Natural killer cell (primary cell): ENCODE data around the gene TBC1D10A. TPM values are rescaled to one million over a fixed set of nuclear protein-coding genes. Genes with fewer than 3 reads are reported as not detected.

Source experiments
- ATAC-seq, 3 donors: fragments of 150-1000 bp in 2 of 3; fragments of 200-7000 bp in 1 of 3; cut with Tn5 transposase; 1 replicate in 1 of 3; 2 replicates in 2 of 3; pipeline ENCODE4 v1.10.0; 2021; ENCODE audit warnings: mild to moderate bottlenecking in 2 of 3, moderate library complexity in 2 of 3
- DNase-seq, 2 donors: peaks; one replicate each; pipeline versions ENCODE4 v3.0.0 to v3.0.0-alpha.2; 2013 to 2021; ENCODE audit warnings: mixed read lengths in 1 of 2
- H3K27ac ChIP-seq: one replicate; pipeline ENCODE4 v1.5.1; 2013; ENCODE audit warnings: mild to moderate bottlenecking, low read length
- H3K27me3 ChIP-seq: one replicate; pipeline ENCODE4 v1.6.1; 2013; ENCODE audit warnings: low read length; ENCODE audit not compliant: control insufficient read depth, insufficient read depth
- H3K36me3 ChIP-seq: one replicate; pipeline ENCODE4 v1.6.1; 2013; ENCODE audit warnings: low read length; ENCODE audit not compliant: control insufficient read depth, insufficient read depth
- H3K4me1 ChIP-seq: one replicate; pipeline ENCODE4 v1.6.1; 2013; ENCODE audit warnings: low read length; ENCODE audit not compliant: control insufficient read depth, insufficient read depth
- H3K4me3 ChIP-seq: one replicate; pipeline ENCODE4 v1.5.1; 2013; ENCODE audit warnings: low read length
- H3K9me3 ChIP-seq: one replicate; pipeline ENCODE4 v1.6.1; 2013; ENCODE audit warnings: low read length; ENCODE audit not compliant: control insufficient read depth, insufficient read depth
- H3K27ac Mint-ChIP-seq, 2 donors: one replicate each; pipeline ENCODE4 v1.8.0; 2022; ENCODE audit warnings: mild to moderate bottlenecking in 2 of 2, mixed read lengths in 2 of 2, moderate library complexity in 1 of 2
- H3K27me3 Mint-ChIP-seq, 2 donors: one replicate each; pipeline ENCODE4 v1.8.0; 2022; ENCODE audit warnings: low read depth in 2 of 2, mixed read lengths in 2 of 2
- H3K36me3 Mint-ChIP-seq: one replicate; pipeline ENCODE4 v1.8.0; 2022; ENCODE audit warnings: mixed read lengths
- H3K4me1 Mint-ChIP-seq, 2 donors: one replicate each; pipeline ENCODE4 v1.8.0; 2022; ENCODE audit warnings: mixed read lengths in 2 of 2
- H3K4me3 Mint-ChIP-seq: one replicate; pipeline ENCODE4 v1.8.0; 2022; ENCODE audit warnings: mild to moderate bottlenecking, moderate library complexity, mixed read lengths
- H3K9me3 Mint-ChIP-seq, 2 donors: one replicate each; pipeline ENCODE4 v1.8.0; 2022; ENCODE audit warnings: mixed read lengths in 2 of 2
- WGBS: methylation state at CpG from one replicate; pipeline ENCODE4 v1.1.7; 2013; ENCODE audit warnings: missing lambda C conversion rate; ENCODE audit not compliant: insufficient coverage; 5-methylcytosine and 5-hydroxymethylcytosine counted together
- intact Hi-C: fragments of 100-400 bp; cut with micrococcal nuclease; formaldehyde crosslinking; loops from one replicate; pipeline ENCODE4 v1.14.2; 2022
- total RNA-seq, 4 donors: library from RNA; stranded (reverse); fragments of 120-200 nt in 1 of 4; gene quantifications; one replicate each; pipeline versions ENCODE4 v1.2.3 to v1.2.4, GENCODE V29; 2013 to 2022
- TF ChIP-seq, protein P1 (sequence below): fragments of 200-600 bp; IDR thresholded peaks from one replicate; pipeline ENCODE4 v1.8.0; 2022; ENCODE audit warnings: antibody characterized with exemption

TBC1D10A gene
- total RNA-seq, 3 donors from 2014 or later (not counting 1 experiment from before 2014, with no cell fraction given) = 38.9 to 48.0 (median 47.9) TPM

DNA sequence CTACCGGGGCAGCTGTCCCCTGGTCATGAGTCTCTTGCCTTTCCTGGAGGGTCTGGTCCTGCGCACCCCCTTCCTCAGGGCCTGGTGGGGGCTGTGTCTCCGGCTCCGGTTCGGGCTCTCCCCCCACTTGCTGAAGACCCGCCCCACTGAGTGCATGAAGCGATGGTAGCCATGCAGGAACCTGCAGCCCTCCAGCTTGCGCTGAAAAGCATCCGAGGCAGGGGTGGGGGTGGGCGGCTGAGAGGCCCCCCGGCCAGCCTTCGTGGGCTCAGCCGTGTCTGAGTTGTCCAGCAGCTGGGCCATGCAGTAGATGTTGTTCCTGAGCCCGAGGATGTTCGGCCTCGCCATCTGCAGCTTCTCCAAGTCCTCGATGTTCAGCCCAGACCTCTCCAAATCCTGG lies 62.9 kb downstream of the TBC1D10A start:
- ATAC-seq = no peak
- no peaks in the 10 kb centered on the region for H3K27me3 ChIP-seq
- Mint-ChIP-seq H3K9me3 (no peaks in the 10 kb centered on the region), H3K36me3 (no peaks in the 10 kb centered on the region), H3K4me3 (no peak overlapping the region), H3K4me1 (peaks cover 35 to 59% of the 10 kb centered on the region in 2 donors), H3K27me3 (no peaks in the 10 kb centered on the region), H3K27ac (peak overlapping the region; percentile 97 to 99)
- H3K9me3 ChIP-seq = no peaks in the 10 kb centered on the region
- 95% methylated on average over 17 of the region's 17 CpGs for WGBS
- H3K27ac ChIP-seq = no peak overlapping the region
- H3K4me3 ChIP-seq = no peak overlapping the region
- no peak for DNase-seq
- TF ChIP-seq, protein P1, sequence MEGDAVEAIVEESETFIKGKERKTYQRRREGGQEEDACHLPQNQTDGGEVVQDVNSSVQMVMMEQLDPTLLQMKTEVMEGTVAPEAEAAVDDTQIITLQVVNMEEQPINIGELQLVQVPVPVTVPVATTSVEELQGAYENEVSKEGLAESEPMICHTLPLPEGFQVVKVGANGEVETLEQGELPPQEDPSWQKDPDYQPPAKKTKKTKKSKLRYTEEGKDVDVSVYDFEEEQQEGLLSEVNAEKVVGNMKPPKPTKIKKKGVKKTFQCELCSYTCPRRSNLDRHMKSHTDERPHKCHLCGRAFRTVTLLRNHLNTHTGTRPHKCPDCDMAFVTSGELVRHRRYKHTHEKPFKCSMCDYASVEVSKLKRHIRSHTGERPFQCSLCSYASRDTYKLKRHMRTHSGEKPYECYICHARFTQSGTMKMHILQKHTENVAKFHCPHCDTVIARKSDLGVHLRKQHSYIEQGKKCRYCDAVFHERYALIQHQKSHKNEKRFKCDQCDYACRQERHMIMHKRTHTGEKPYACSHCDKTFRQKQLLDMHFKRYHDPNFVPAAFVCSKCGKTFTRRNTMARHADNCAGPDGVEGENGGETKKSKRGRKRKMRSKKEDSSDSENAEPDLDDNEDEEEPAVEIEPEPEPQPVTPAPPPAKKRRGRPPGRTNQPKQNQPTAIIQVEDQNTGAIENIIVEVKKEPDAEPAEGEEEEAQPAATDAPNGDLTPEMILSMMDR = no peak
- intact Hi-C loops = loop anchor here (1.0 kb wide), 1 partner anchor 23 kb away; no protein-coding TSS in a partner anchor
- H3K4me1 ChIP-seq = peaks cover 66% of the 10 kb centered on the region
- peaks cover 12% of the 10 kb centered on the region for H3K36me3 ChIP-seq

DNA sequence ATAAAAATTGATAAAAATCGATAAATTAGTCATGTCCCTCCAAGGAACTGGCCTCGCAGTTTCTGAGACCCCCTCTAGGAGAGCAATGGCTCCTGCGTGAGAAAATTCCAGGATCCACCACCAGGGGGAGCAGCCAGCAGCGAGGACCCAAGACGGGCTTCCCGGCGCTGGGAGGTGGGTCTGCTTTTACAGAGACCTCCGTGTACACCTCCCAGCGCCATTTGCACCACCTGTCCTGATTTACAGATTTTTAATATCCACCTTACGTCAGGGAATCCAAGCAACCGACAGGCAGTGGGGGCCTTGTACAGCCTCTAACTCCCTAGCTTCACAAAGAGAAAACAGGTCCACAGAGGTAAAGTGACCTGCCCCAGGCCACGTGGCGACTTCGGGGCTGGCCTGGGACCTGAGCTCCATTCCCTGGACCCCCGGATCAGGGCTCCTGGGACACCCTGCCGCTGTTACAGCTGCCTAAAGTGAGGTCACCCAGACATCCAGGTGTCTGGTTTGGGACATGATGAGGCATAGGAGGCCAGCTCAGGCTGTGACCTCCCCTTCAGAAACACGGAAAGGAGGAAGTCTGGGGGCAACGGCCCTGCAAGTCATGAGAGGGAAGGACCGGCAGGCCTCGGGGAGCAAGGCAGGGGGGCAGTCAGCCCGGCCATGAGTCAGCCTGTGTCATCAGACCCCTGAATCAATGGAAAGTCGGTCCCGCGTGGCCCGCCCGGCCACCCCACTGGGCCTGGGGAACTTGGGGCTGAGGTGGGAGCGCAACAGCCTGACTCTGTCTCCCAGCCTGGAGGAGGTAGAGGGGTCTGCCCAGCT lies 63.6 kb downstream of the TBC1D10A start:
- intact Hi-C loops = loop anchor here (1.0 kb wide), 1 partner anchor 24 kb away; no protein-coding TSS in a partner anchor
- DNase-seq = peak; percentile 76 to 88
- 30% methylated on average over 27 of the region's 27 CpGs for WGBS
- Histone ChIP-seq H3K27me3 (no peaks in the 10 kb centered on the region), H3K36me3 (peaks cover 12% of the 10 kb centered on the region), H3K4me3 (no peak overlapping the region), H3K4me1 (peaks cover 61% of the 10 kb centered on the region), H3K9me3 (no peaks in the 10 kb centered on the region), H3K27ac (no peak overlapping the region)
- Mint-ChIP-seq H3K4me1 (peaks cover 29 to 52% of the 10 kb centered on the region in 2 donors), H3K27me3 (no peaks in the 10 kb centered on the region), H3K9me3 (no peaks in the 10 kb centered on the region), H3K36me3 (no peaks in the 10 kb centered on the region), H3K27ac (peak overlapping the region; percentile 34 to 84), H3K4me3 (peak overlapping the region; percentile 28)
- TF ChIP-seq, protein P1 = peak; percentile 100
- no peak for ATAC-seq

DNA sequence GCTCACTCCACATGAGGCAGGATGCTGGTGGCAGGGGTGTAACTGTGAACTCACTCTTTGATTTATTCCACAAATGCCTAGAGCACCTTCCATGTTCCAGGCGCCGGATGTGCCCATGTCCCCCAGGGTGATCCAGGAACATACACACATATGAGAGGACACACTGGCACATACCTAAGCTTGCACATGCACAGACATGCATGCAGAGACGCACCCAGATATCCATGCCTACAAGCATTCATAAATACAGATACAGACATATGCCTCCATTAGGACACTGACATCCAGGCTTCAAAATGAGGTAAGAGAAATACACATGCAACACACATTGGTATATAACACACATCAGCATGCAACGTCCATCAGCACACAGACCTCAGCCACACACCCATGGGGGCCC lies 64.6 kb downstream of the TBC1D10A start:
- ATAC-seq (no peak), DNase-seq (no peak)
- H3K4me1 ChIP-seq = peaks cover 51% of the 10 kb centered on the region
- no peaks in the 10 kb centered on the region for H3K27me3 Mint-ChIP-seq
- no peak overlapping the region for H3K27ac ChIP-seq
- H3K36me3 ChIP-seq = peaks cover 12% of the 10 kb centered on the region
- TF ChIP-seq, protein P1 = no peak
- peak overlapping the region; percentile 46 to 84 for H3K27ac Mint-ChIP-seq
- peaks cover 22 to 42% of the 10 kb centered on the region in 2 donors for H3K4me1 Mint-ChIP-seq
- H3K36me3 Mint-ChIP-seq = no peaks in the 10 kb centered on the region
- intact Hi-C loops = no loop called here
- no peak overlapping the region for H3K4me3 ChIP-seq
- no peaks in the 10 kb centered on the region for H3K9me3 ChIP-seq
- WGBS = 81% methylated on average over 4 of the region's 4 CpGs
- H3K4me3 Mint-ChIP-seq = peak overlapping the region; percentile 45
- H3K9me3 Mint-ChIP-seq = no peaks in the 10 kb centered on the region
- no peaks in the 10 kb centered on the region for H3K27me3 ChIP-seq
